HG03060 (cell line): ENCODE results near the gene MAPK11.

ENCODE experiments used
- ATAC-seq: cut with Tn5 transposase; IDR thresholded peaks from one replicate; pipeline ENCODE4 v1.9.1; 2021; ENCODE audit warnings: low read depth, moderate number of reproducible peaks; ENCODE audit not compliant: unreplicated experiment

Gene MAPK11

GRCh38 chr22:50229370-50229769 is 40.8 kb downstream of the MAPK11 start:
- no peak for ATAC-seq

GRCh38 chr22:50228366-50228765 is 41.8 kb downstream of the MAPK11 start:
- no peak for ATAC-seq

GRCh38 chr22:50227579-50228215 is 42.5 kb downstream of the MAPK11 start:
- ATAC-seq = no peak

- ATAC-seq = no peak
Observed at GRCh38 chr22:50226875-50227165, 43.4 kb downstream of the MAPK11 start.

- ATAC-seq = no peak
Observed at GRCh38 chr22:50226063-50226874, 43.9 kb downstream of the MAPK11 start.

- no peak for ATAC-seq
Observed at GRCh38 chr22:50225200-50225969, 44.8 kb downstream of the MAPK11 start.

GRCh38 chr22:50224071-50224470 is 46.1 kb downstream of the MAPK11 start:
- ATAC-seq = no peak

- no peak for ATAC-seq
Observed at GRCh38 chr22:50222508-50222907, 47.7 kb downstream of the MAPK11 start.

GRCh38 chr22:50221410-50222300 is 48.5 kb downstream of the MAPK11 start:
- no peak for ATAC-seq

- no peak for ATAC-seq
Observed at GRCh38 chr22:50220603-50221409, 49.4 kb downstream of the MAPK11 start.

GRCh38 chr22:50219800-50220602 is 50.2 kb downstream of the MAPK11 start:
- ATAC-seq = no peak

- no peak for ATAC-seq
Observed at GRCh38 chr22:50218996-50219727, 51.0 kb downstream of the MAPK11 start.

- ATAC-seq = no peak
Observed at GRCh38 chr22:50218153-50218995, 51.8 kb downstream of the MAPK11 start.

- ATAC-seq = no peak
Observed at GRCh38 chr22:50217543-50218152, 52.5 kb downstream of the MAPK11 start.

GRCh38 chr22:50216684-50217520 is 53.3 kb downstream of the MAPK11 start:
- no peak for ATAC-seq

GRCh38 chr22:50216055-50216683 is 54.0 kb downstream of the MAPK11 start:
- ATAC-seq = no peak
